Panc1 (cell line): ENCODE results near the gene PLAAT1. TPM values are rescaled to one million over a fixed set of nuclear protein-coding genes. Genes with fewer than 3 reads are reported as not detected.

Experiments used
- ATAC-seq: fragments of 200-7000 bp; cut with Tn5 transposase; 2 replicates; pipeline ENCODE4 v1.9.1; 2020; ENCODE audit warnings: mild to moderate bottlenecking, moderate library complexity
- BruUV-seq: library from RNA; stranded (reverse); fragments of 400-500 nt; replicated peaks from 2 replicates; lab custom pipeline; 2021; lab: Mats Ljungman, UMichigan
- CTCF ChIA-PET: fragments of 300-600 bp; sonication (Branson Sonifier 250); formaldehyde crosslinking; loops from one replicate; lab custom pipeline; 2022; ENCODE audit warnings: antibody characterized with exemption; lab: Charles Lee
- POLR2A ChIA-PET: fragments of 300-600 bp; sonication (Branson Sonifier 250); formaldehyde crosslinking; loops from one replicate; lab custom pipeline; 2022; ENCODE audit warnings: antibody characterized with exemption; lab: Charles Lee
- DNase-seq: peaks from one replicate; pipeline ENCODE4 v3.0.0-alpha.2; 2010; ENCODE audit warnings: low read depth, low spot score
- H3K27ac ChIP-seq: 2 replicates; pipeline ENCODE4 v1.5.1; 2011; ENCODE audit warnings: mild to moderate bottlenecking, low read length, inconsistent platforms
- H3K27me3 ChIP-seq: fragments of 200-500 bp; sonication (Bioruptor generic); 2 replicates; pipeline ENCODE4 v1.6.0; 2014; ENCODE audit warnings: low read length, inconsistent platforms; ENCODE audit not compliant: control insufficient read depth, insufficient read depth
- H3K36me3 ChIP-seq: fragments of 200-500 bp; sonication (Bioruptor generic); 2 replicates; pipeline ENCODE4 v1.5.1; 2014; ENCODE audit warnings: inconsistent platforms, mild to moderate bottlenecking, low read length, moderate library complexity; ENCODE audit not compliant: control insufficient read depth, insufficient read depth
- H3K4me1 ChIP-seq: 2 replicates; pipeline ENCODE4 v1.5.1; 2011; ENCODE audit warnings: inconsistent platforms, mild to moderate bottlenecking, low read length, moderate library complexity; ENCODE audit not compliant: control insufficient read depth, insufficient read depth
- H3K4me3 ChIP-seq, 2 experiments: 2 replicates each; pipeline ENCODE4 v1.5.1; 2011 to 2012; ENCODE audit warnings: low read depth in 2 of 2, low read length in 2 of 2, mild to moderate bottlenecking in 2 of 2, inconsistent platforms in 1 of 2, moderate library complexity in 1 of 2
- H3K9me3 ChIP-seq: fragments of 200-500 bp; sonication (Bioruptor generic); 2 replicates; pipeline ENCODE4 v1.5.1; 2014; ENCODE audit warnings: low read depth, mild to moderate bottlenecking, inconsistent platforms, low read length, moderate library complexity; ENCODE audit not compliant: control insufficient read depth, insufficient read depth
- POLR2AphosphoS5 ChIP-seq: IDR thresholded peaks from 2 replicates; pipeline ENCODE4 v1.6.1; 2012; ENCODE audit warnings: mild to moderate bottlenecking, low read depth, low read length, moderate library complexity
- SIN3A ChIP-seq: IDR thresholded peaks from 2 replicates; pipeline ENCODE4 v1.6.1; 2012; ENCODE audit warnings: low read depth, mild to moderate bottlenecking, low read length, moderate library complexity, borderline replicate concordance; ENCODE audit not compliant: insufficient read depth
- TCF7L2 ChIP-seq: IDR thresholded peaks from 2 replicates; pipeline ENCODE4 v1.6.1; 2011; ENCODE audit warnings: mild to moderate bottlenecking, low read depth, low read length, inconsistent platforms
- in situ Hi-C: cut with HindIII; loops from 2 replicates; pipeline ENCODE4 v1.10.0; 2016; ENCODE audit warnings: low sequenced_read_pairs, low pct_unique_long_range_greater_than_20kb
- intact Hi-C: fragments of 100-400 bp; cut with micrococcal nuclease; formaldehyde crosslinking; loops from one replicate; pipeline ENCODE4 v1.10.0; 2022; ENCODE audit not compliant: unreplicated experiment
- total RNA-seq: library from RNA; stranded (reverse); gene quantifications from one replicate; pipeline ENCODE4 v1.2.1, GENCODE V29; 2021; ENCODE audit not compliant: unreplicated experiment
- TF ChIP-seq, protein P1 (sequence below), 2 experiments: IDR thresholded peaks; 2 replicates each; pipeline ENCODE4 v1.6.1; 2011 to 2012; ENCODE audit warnings: low read depth in 2 of 2, control low read depth in 1 of 2, low read length in 1 of 2, mild to moderate bottlenecking in 1 of 2, moderate library complexity in 1 of 2; ENCODE audit not compliant: insufficient read depth in 1 of 2
- TF ChIP-seq, protein P2 (sequence below): fragments of 450-650 bp; IDR thresholded peaks from 2 replicates; pipeline ENCODE4 v1.5.1; 2017; ENCODE audit warnings: mild to moderate bottlenecking

PLAAT1 gene
- total RNA-seq, 1 experiment from 2014 or later, result 3.9 TPM

- TF ChIP-seq POLR2AphosphoS5 (no peak), TCF7L2 (no peak), SIN3A (no peak)
- TF ChIP-seq, protein P1, sequence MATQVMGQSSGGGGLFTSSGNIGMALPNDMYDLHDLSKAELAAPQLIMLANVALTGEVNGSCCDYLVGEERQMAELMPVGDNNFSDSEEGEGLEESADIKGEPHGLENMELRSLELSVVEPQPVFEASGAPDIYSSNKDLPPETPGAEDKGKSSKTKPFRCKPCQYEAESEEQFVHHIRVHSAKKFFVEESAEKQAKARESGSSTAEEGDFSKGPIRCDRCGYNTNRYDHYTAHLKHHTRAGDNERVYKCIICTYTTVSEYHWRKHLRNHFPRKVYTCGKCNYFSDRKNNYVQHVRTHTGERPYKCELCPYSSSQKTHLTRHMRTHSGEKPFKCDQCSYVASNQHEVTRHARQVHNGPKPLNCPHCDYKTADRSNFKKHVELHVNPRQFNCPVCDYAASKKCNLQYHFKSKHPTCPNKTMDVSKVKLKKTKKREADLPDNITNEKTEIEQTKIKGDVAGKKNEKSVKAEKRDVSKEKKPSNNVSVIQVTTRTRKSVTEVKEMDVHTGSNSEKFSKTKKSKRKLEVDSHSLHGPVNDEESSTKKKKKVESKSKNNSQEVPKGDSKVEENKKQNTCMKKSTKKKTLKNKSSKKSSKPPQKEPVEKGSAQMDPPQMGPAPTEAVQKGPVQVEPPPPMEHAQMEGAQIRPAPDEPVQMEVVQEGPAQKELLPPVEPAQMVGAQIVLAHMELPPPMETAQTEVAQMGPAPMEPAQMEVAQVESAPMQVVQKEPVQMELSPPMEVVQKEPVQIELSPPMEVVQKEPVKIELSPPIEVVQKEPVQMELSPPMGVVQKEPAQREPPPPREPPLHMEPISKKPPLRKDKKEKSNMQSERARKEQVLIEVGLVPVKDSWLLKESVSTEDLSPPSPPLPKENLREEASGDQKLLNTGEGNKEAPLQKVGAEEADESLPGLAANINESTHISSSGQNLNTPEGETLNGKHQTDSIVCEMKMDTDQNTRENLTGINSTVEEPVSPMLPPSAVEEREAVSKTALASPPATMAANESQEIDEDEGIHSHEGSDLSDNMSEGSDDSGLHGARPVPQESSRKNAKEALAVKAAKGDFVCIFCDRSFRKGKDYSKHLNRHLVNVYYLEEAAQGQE (IDR thresholded peaks at IDR 0.05; ENCODE audit: insufficient read depth in 1 of 2, low read depth in 2 of 2, low read length in 1 of 2), result no peak
- TF ChIP-seq, protein P2, sequence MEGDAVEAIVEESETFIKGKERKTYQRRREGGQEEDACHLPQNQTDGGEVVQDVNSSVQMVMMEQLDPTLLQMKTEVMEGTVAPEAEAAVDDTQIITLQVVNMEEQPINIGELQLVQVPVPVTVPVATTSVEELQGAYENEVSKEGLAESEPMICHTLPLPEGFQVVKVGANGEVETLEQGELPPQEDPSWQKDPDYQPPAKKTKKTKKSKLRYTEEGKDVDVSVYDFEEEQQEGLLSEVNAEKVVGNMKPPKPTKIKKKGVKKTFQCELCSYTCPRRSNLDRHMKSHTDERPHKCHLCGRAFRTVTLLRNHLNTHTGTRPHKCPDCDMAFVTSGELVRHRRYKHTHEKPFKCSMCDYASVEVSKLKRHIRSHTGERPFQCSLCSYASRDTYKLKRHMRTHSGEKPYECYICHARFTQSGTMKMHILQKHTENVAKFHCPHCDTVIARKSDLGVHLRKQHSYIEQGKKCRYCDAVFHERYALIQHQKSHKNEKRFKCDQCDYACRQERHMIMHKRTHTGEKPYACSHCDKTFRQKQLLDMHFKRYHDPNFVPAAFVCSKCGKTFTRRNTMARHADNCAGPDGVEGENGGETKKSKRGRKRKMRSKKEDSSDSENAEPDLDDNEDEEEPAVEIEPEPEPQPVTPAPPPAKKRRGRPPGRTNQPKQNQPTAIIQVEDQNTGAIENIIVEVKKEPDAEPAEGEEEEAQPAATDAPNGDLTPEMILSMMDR, result no peak
- in situ Hi-C loops (no loop called here), intact Hi-C loops (no loop called here)
- ATAC-seq (no peak), DNase-seq (no peak)
- H3K9me3 ChIP-seq, result no peaks in the 10 kb centered on the region
- H3K27me3 ChIP-seq, result peaks cover 6% of the 10 kb centered on the region
- H3K4me1 ChIP-seq, result no peaks in the 10 kb centered on the region
- no TSS peak for BruUV-seq
- no peak overlapping the region for H3K27ac ChIP-seq
- ChIA-PET POLR2A (no interaction called here), CTCF (no interaction called here)
- H3K4me3 ChIP-seq, result no peak overlapping the region
- H3K36me3 ChIP-seq, result no peaks in the 10 kb centered on the region
Observed at GRCh38 chr3:193236599-193236998, 4.4 kb upstream of the PLAAT1 start.

GRCh38 chr3:193237030-193237429 lies 4.0 kb upstream of the PLAAT1 start:
- ChIA-PET CTCF (no interaction called here), POLR2A (no interaction called here)
- Histone ChIP-seq H3K27ac (no peak overlapping the region), H3K4me3 (no peak overlapping the region), H3K9me3 (no peaks in the 10 kb centered on the region), H3K27me3 (peaks cover 9% of the 10 kb centered on the region), H3K36me3 (no peaks in the 10 kb centered on the region), H3K4me1 (no peaks in the 10 kb centered on the region)
- intact Hi-C loops (no loop called here), in situ Hi-C loops (no loop called here)
- no peak for ATAC-seq
- no peak for DNase-seq
- TF ChIP-seq SIN3A, result no peak
- TF ChIP-seq, protein P2, result no peak
- no peak for TF ChIP-seq TCF7L2
- TF ChIP-seq, protein P1 (IDR thresholded peaks at IDR 0.05; ENCODE audit: insufficient read depth in 1 of 2, low read depth in 2 of 2, low read length in 1 of 2), result no peak
- no peak for TF ChIP-seq POLR2AphosphoS5
- no TSS peak for BruUV-seq
